HEK293 (cell line): Measurements from ENCODE around the gene PLEKHF1.
A peak's percentile ranks its signal among the peaks of the same experiment; 100 is the strongest.

Experiments used
- BCL11A ChIP-seq: fragments of 450-650 bp; formaldehyde crosslinking; IDR thresholded peaks from 2 replicates; pipeline ENCODE4 v1.5.1; 2016; ENCODE audit warnings: low read depth, missing biosample characterization, missing genetic modification characterization
- BCL11B ChIP-seq: fragments of 450-650 bp; formaldehyde crosslinking; IDR thresholded peaks from 2 replicates; pipeline ENCODE4 v1.5.1; 2016; ENCODE audit warnings: low read depth, missing biosample characterization, missing genetic modification characterization
- GFI1B ChIP-seq: fragments of 450-650 bp; formaldehyde crosslinking; IDR thresholded peaks from 2 replicates; pipeline ENCODE4 v1.5.1; 2016; ENCODE audit warnings: missing biosample characterization, missing genetic modification characterization
- KLF16 ChIP-seq: fragments of 450-650 bp; formaldehyde crosslinking; IDR thresholded peaks from 2 replicates; pipeline ENCODE4 v1.5.1; 2017; ENCODE audit warnings: missing biosample characterization, missing genetic modification characterization
- KLF17 ChIP-seq: fragments of 450-650 bp; formaldehyde crosslinking; IDR thresholded peaks from 2 replicates; pipeline ENCODE4 v1.5.1; 2016; ENCODE audit warnings: missing biosample characterization, missing genetic modification characterization
- KLF9 ChIP-seq: fragments of 450-650 bp; formaldehyde crosslinking; IDR thresholded peaks from 2 replicates; pipeline ENCODE4 v1.5.1; 2016; ENCODE audit warnings: missing biosample characterization, missing genetic modification characterization, low read depth
- PRDM2 ChIP-seq: fragments of 450-650 bp; formaldehyde crosslinking; IDR thresholded peaks from 2 replicates; pipeline ENCODE4 v1.5.1; 2016; ENCODE audit warnings: missing biosample characterization, missing genetic modification characterization, borderline replicate concordance
- REPIN1 ChIP-seq: fragments of 450-650 bp; formaldehyde crosslinking; IDR thresholded peaks from 2 replicates; pipeline ENCODE4 v1.5.1; 2017; ENCODE audit warnings: missing biosample characterization, missing genetic modification characterization, low read depth
- SP2 ChIP-seq: fragments of 450-650 bp; formaldehyde crosslinking; IDR thresholded peaks from 2 replicates; pipeline ENCODE4 v1.5.1; 2016; ENCODE audit warnings: missing biosample characterization, missing genetic modification characterization
- SP3 ChIP-seq: fragments of 450-650 bp; formaldehyde crosslinking; IDR thresholded peaks from 2 replicates; pipeline ENCODE4 v1.5.1; 2016; ENCODE audit warnings: missing biosample characterization, missing genetic modification characterization
- ZBTB26 ChIP-seq: fragments of 450-650 bp; formaldehyde crosslinking; optimal IDR thresholded peaks from 2 replicates; pipeline ENCODE3; 2016; ENCODE audit warnings: missing biosample characterization, mild to moderate bottlenecking, missing genetic modification characterization
- ZFP41 ChIP-seq: fragments of 450-650 bp; formaldehyde crosslinking; IDR thresholded peaks from 2 replicates; pipeline ENCODE4 v1.5.1; 2016; ENCODE audit warnings: missing biosample characterization, missing genetic modification characterization, borderline replicate concordance
- ZFP69B ChIP-seq: fragments of 450-650 bp; formaldehyde crosslinking; IDR thresholded peaks from 2 replicates; pipeline ENCODE4 v1.5.1; 2016; ENCODE audit warnings: missing biosample characterization, missing genetic modification characterization
- ZIC2 ChIP-seq: fragments of 450-650 bp; formaldehyde crosslinking; IDR thresholded peaks from 2 replicates; pipeline ENCODE4 v1.5.1; 2016; ENCODE audit warnings: missing biosample characterization, missing genetic modification characterization
- ZNF133 ChIP-seq: fragments of 450-650 bp; formaldehyde crosslinking; IDR thresholded peaks from 2 replicates; pipeline ENCODE4 v1.5.1; 2016; ENCODE audit warnings: missing biosample characterization, missing genetic modification characterization
- ZNF169 ChIP-seq: fragments of 450-650 bp; formaldehyde crosslinking; IDR thresholded peaks from 2 replicates; pipeline ENCODE4 v1.5.1; 2016; ENCODE audit warnings: missing biosample characterization, missing genetic modification characterization
- ZNF175 ChIP-seq: fragments of 450-650 bp; formaldehyde crosslinking; IDR thresholded peaks from 2 replicates; pipeline ENCODE4 v1.5.1; 2016; ENCODE audit warnings: missing biosample characterization, missing genetic modification characterization
- ZNF302 ChIP-seq: fragments of 450-650 bp; formaldehyde crosslinking; IDR thresholded peaks from 2 replicates; pipeline ENCODE4 v1.5.1; 2016; ENCODE audit warnings: missing biosample characterization, missing genetic modification characterization, low read depth
- ZNF335 ChIP-seq: fragments of 450-650 bp; formaldehyde crosslinking; conservative IDR thresholded peaks from 2 replicates; pipeline ENCODE4 v1.5.1; 2016; ENCODE audit warnings: missing biosample characterization, missing genetic modification characterization
- ZNF391 ChIP-seq: fragments of 450-650 bp; formaldehyde crosslinking; IDR thresholded peaks from 2 replicates; pipeline ENCODE4 v1.5.1; 2016; ENCODE audit warnings: low read depth, missing biosample characterization, missing genetic modification characterization, borderline replicate concordance
- ZNF398 ChIP-seq: fragments of 450-650 bp; formaldehyde crosslinking; IDR thresholded peaks from 2 replicates; pipeline ENCODE4 v1.5.1; 2017; ENCODE audit warnings: missing biosample characterization, missing genetic modification characterization
- ZNF423 ChIP-seq: fragments of 450-650 bp; formaldehyde crosslinking; IDR thresholded peaks from 2 replicates; pipeline ENCODE4 v1.5.1; 2016; ENCODE audit warnings: missing biosample characterization, missing genetic modification characterization
- ZNF521 ChIP-seq: fragments of 450-650 bp; formaldehyde crosslinking; IDR thresholded peaks from 2 replicates; pipeline ENCODE4 v1.5.1; 2017; ENCODE audit warnings: missing biosample characterization, mild to moderate bottlenecking, missing genetic modification characterization
- ZNF548 ChIP-seq: fragments of 450-650 bp; formaldehyde crosslinking; IDR thresholded peaks from 2 replicates; pipeline ENCODE4 v1.5.1; 2016; ENCODE audit warnings: missing biosample characterization, missing genetic modification characterization
- ZNF692 ChIP-seq: fragments of 450-650 bp; formaldehyde crosslinking; IDR thresholded peaks from 2 replicates; pipeline ENCODE4 v1.5.1; 2016; ENCODE audit warnings: missing biosample characterization, missing genetic modification characterization
- ZNF785 ChIP-seq: fragments of 450-650 bp; formaldehyde crosslinking; IDR thresholded peaks from 2 replicates; pipeline ENCODE4 v1.5.1; 2016; ENCODE audit warnings: missing biosample characterization, missing genetic modification characterization
- ZNF830 ChIP-seq: fragments of 450-650 bp; IDR thresholded peaks from 2 replicates; pipeline ENCODE4 v1.5.0; 2018; ENCODE audit warnings: missing biosample characterization, missing genetic modification characterization, low read depth, mild to moderate bottlenecking, moderate library complexity
- ZNF843 ChIP-seq: fragments of 450-650 bp; formaldehyde crosslinking; IDR thresholded peaks from 2 replicates; pipeline ENCODE4 v1.5.1; 2016; ENCODE audit warnings: missing biosample characterization, missing genetic modification characterization
- ZSCAN30 ChIP-seq: fragments of 450-650 bp; IDR thresholded peaks from 2 replicates; pipeline ENCODE4 v1.5.1; 2018; ENCODE audit warnings: missing biosample characterization, mild to moderate bottlenecking, missing genetic modification characterization, moderate library complexity

Gene PLEKHF1

GRCh38 chr19:29665215-29665825, at the start of gene PLEKHF1 (continued):
- TF ChIP-seq PRDM2 (tag by site-specific recombination) (no peak), BCL11A (peak; percentile 54; the same call in 1 of the 2 replicates), ZBTB26 (tag by site-specific recombination) (peak; percentile 90), REPIN1 (tag by site-specific recombination) (peak; percentile 87; the same call in 1 of the 2 replicates), ZNF548 (tag by site-specific recombination) (no peak), ZNF175 (tag by site-specific recombination) (no peak), ZFP69B (tag by site-specific recombination) (peak; percentile 37; the same call in 1 of the 2 replicates), ZNF521 (tag by site-specific recombination) (no peak), ZNF391 (peak; percentile 66; the same call in 1 of the 2 replicates), ZNF302 (tag by site-specific recombination) (no peak), ZNF785 (tag by site-specific recombination) (no peak), KLF16 (tag by site-specific recombination) (peak; percentile 11; the same call in 1 of the 2 replicates), KLF17 (tag by site-specific recombination) (peak; percentile 59), ZNF423 (tag by site-specific recombination) (peak; percentile 58; the same call in 1 of the 2 replicates), SP3 (peak; percentile 30; the same call in 1 of the 2 replicates), SP2 (tag by site-specific recombination) (peak; percentile 70), KLF9 (tag by site-specific recombination) (no peak; the same call in none of the 2 replicates), ZNF843 (tag by site-specific recombination) (no peak), ZFP41 (tag by site-specific recombination) (no peak), ZNF335 (tag by site-specific recombination) (no peak; the same call in 1 of the 2 replicates), BCL11B (tag by site-specific recombination) (peak; percentile 86; the same call in 1 of the 2 replicates), ZNF830 (no peak), ZIC2 (peak; percentile 93), ZNF169 (tag by site-specific recombination) (no peak), GFI1B (tag by site-specific recombination) (no peak), ZNF692 (tag by site-specific recombination) (peak; percentile 56), ZSCAN30 (tag by site-specific recombination) (0 out of 2 replicates have a peak, but pooled peaks have one; percentile 16), ZNF398 (tag by site-specific recombination) (peak; percentile 6), ZNF133 (peak; percentile 31; the same call in 1 of the 2 replicates)
